AG10803 (cell line): ENCODE measurements around the gene CYRIA.

Experiments
- DNase-seq: peaks from one replicate; pipeline ENCODE4 v3.0.0; 2010; ENCODE audit warnings: low read depth
- H3K4me3 ChIP-seq: 2 replicates; pipeline ENCODE4 v1.5.1; 2011; ENCODE audit warnings: mild to moderate bottlenecking, low read length, control low read depth
- CTCF ChIP-seq: conservative IDR thresholded peaks from 2 replicates; pipeline ENCODE4 v1.5.1; 2011; ENCODE audit warnings: mild to moderate bottlenecking, low read length, control low read depth, inconsistent platforms

CYRIA gene

GRCh38 chr2:16639431-16639830 lies 26.2 kb downstream of the CYRIA start:
- no peak for TF ChIP-seq CTCF
- no peak overlapping the region for H3K4me3 ChIP-seq
- DNase-seq = no peak

GRCh38 chr2:16638946-16639345 lies 26.7 kb downstream of the CYRIA start:
- no peak for DNase-seq
- no peak for TF ChIP-seq CTCF
- no peak overlapping the region for H3K4me3 ChIP-seq

- no peak for TF ChIP-seq CTCF
- no peak for DNase-seq
- no peak overlapping the region for H3K4me3 ChIP-seq
Measured at GRCh38 chr2:16637304-16637703, 28.3 kb downstream of the CYRIA start.

GRCh38 chr2:16635791-16636699 lies 29.6 kb downstream of the CYRIA start:
- no peak overlapping the region for H3K4me3 ChIP-seq
- no peak for DNase-seq
- TF ChIP-seq CTCF = peak; percentile 11; the same call in 1 of the 2 replicates

- no peak overlapping the region for H3K4me3 ChIP-seq
- TF ChIP-seq CTCF = no peak
- DNase-seq = no peak
Measured at GRCh38 chr2:16633621-16634430, 31.8 kb downstream of the CYRIA start.

- no peak for DNase-seq
- TF ChIP-seq CTCF = no peak
- no peak overlapping the region for H3K4me3 ChIP-seq
Measured at GRCh38 chr2:16632598-16632997, 33.0 kb downstream of the CYRIA start.

GRCh38 chr2:16630463-16630862 lies 35.2 kb downstream of the CYRIA start:
- DNase-seq = no peak
- no peak for TF ChIP-seq CTCF
- H3K4me3 ChIP-seq = no peak overlapping the region
